HG03432 (cell line): ENCODE measurements around the gene ANKRD33.

Experiments used
- ATAC-seq: cut with Tn5 transposase; IDR thresholded peaks from one replicate; pipeline ENCODE4 v1.9.1; 2021; ENCODE audit warnings: mild to moderate bottlenecking, moderate library complexity; ENCODE audit not compliant: unreplicated experiment

The ANKRD33 gene

GRCh38 chr12:51937926-51938325 is 50.0 kb downstream of the ANKRD33 start:
- no peak for ATAC-seq

GRCh38 chr12:51938726-51939125 is 50.8 kb downstream of the ANKRD33 start:
- ATAC-seq: no peak

GRCh38 chr12:51941011-51941581 is 53.2 kb downstream of the ANKRD33 start:
- ATAC-seq: no peak
